ENCODE results near the gene AUNIP.

- TF ChIP-seq CTCF (tag by site-specific recombination; IDR thresholded peaks at IDR 0.05), result no peak
- no peak for TF ChIP-seq KLF9 (tag by site-specific recombination; IDR thresholded peaks at IDR 0.05; ENCODE audit: low read depth)
- no peak for TF ChIP-seq ZBTB20 (tag by site-specific recombination; IDR thresholded peaks at IDR 0.05)
- no peak for TF ChIP-seq ZNF140 (tag by site-specific recombination; IDR thresholded peaks at IDR 0.05)
- no peak for TF ChIP-seq ZFP37 (tag by site-specific recombination; IDR thresholded peaks at IDR 0.05)
- no peak for TF ChIP-seq REST (tag by site-specific recombination; IDR thresholded peaks at IDR 0.05)
- TF ChIP-seq ZBTB8A (tag by site-specific recombination; IDR thresholded peaks at IDR 0.05), result no peak
- no peak for TF ChIP-seq SP7 (tag by site-specific recombination; IDR thresholded peaks at IDR 0.05)
- TF ChIP-seq ZNF362 (tag by site-specific recombination; IDR thresholded peaks at IDR 0.05), result no peak
- TF ChIP-seq ZSCAN16 (tag by site-specific recombination; IDR thresholded peaks at IDR 0.05), result no peak
- no peak for TF ChIP-seq ZNF423 (tag by site-specific recombination; IDR thresholded peaks at IDR 0.05)
- TF ChIP-seq ZNF404 (tag by site-specific recombination; IDR thresholded peaks at IDR 0.05), result no peak
- TF ChIP-seq GLIS1 (tag by site-specific recombination; IDR thresholded peaks at IDR 0.05), result peak; percentile 71
- no peak for TF ChIP-seq ZNF596 (tag by site-specific recombination; IDR thresholded peaks at IDR 0.05)
These were observed 51.5 kb downstream of the AUNIP start for GRCh38 chr1:25807480-25808390.
